Measurements from ENCODE around the gene REXO1. TPM values are rescaled to one million over a fixed set of nuclear protein-coding genes. Genes with fewer than 3 reads are reported as not detected.
"Not testable (repeated sequence)": the region's sequence is repeated elsewhere in the genome, so short reads cannot be mapped to it uniquely, and the experiment has no call there.

Gene REXO1
- total RNA-seq, 2 experiments from 2014 or later = 57.9 to 60.4 TPM

- no peak for ATAC-seq (ENCODE audit: low read depth)
- H3K27me3 Mint-ChIP-seq = no peaks in the 10 kb centered on the region
- H3K9me3 Mint-ChIP-seq = no peaks in the 10 kb centered on the region
Observed at GRCh38 chr19:1805401-1806183, 42.7 kb downstream of the REXO1 start.

GRCh38 chr19:1804858-1805257 lies 43.4 kb downstream of the REXO1 start:
- Mint-ChIP-seq H3K4me1 (no peaks in the 10 kb centered on the region), H3K27me3 (no peaks in the 10 kb centered on the region), H3K9me3 (no peaks in the 10 kb centered on the region), H3K27ac (no peak overlapping the region), H3K36me3 (peaks cover 9% of the 10 kb centered on the region), H3K4me3 (no peak overlapping the region)
- no peak for DNase-seq
- ATAC-seq (ENCODE audit: low read depth) = no peak
- POLR2A ChIA-PET = no interaction called here

More at GRCh38 chr19:1805401-1806183, 42.7 kb downstream of the REXO1 start:
- DNase-seq = no peak
- H3K27ac Mint-ChIP-seq = no peak overlapping the region
- no peak overlapping the region for H3K4me3 Mint-ChIP-seq
- H3K36me3 Mint-ChIP-seq = peaks cover 5% of the 10 kb centered on the region
- no peaks in the 10 kb centered on the region for H3K4me1 Mint-ChIP-seq
- POLR2A ChIA-PET = no interaction called here

- POLR2A ChIA-PET = interaction anchor here (0.8 kb wide), 1 partner anchor 145 kb away, joined by 4 read pairs; no protein-coding TSS in a partner anchor
- Mint-ChIP-seq H3K27ac (no peak overlapping the region), H3K27me3 (peaks cover 2% of the 10 kb centered on the region), H3K9me3 (no peaks in the 10 kb centered on the region), H3K4me1 (peaks cover 2% of the 10 kb centered on the region), H3K4me3 (no peak overlapping the region), H3K36me3 (peaks cover 9% of the 10 kb centered on the region)
- ATAC-seq (ENCODE audit: low read depth) (no peak), DNase-seq (no peak)
Observed at GRCh38 chr19:1799695-1800342, 48.5 kb downstream of the REXO1 start.

- H3K27me3 Mint-ChIP-seq; POLR2A ChIA-PET; ATAC-seq (ENCODE audit: low read depth); H3K36me3 Mint-ChIP-seq; DNase-seq; H3K9me3 Mint-ChIP-seq; H3K27ac Mint-ChIP-seq; H3K4me1 Mint-ChIP-seq; H3K4me3 Mint-ChIP-seq: not testable (repeated sequence)
Observed at GRCh38 chr19:1797313-1797712, 51.0 kb downstream of the REXO1 start.

- peaks cover 7% of the 10 kb centered on the region for H3K4me1 Mint-ChIP-seq
- H3K36me3 Mint-ChIP-seq = peaks cover 4% of the 10 kb centered on the region
- H3K9me3 Mint-ChIP-seq = no peaks in the 10 kb centered on the region
- H3K27ac Mint-ChIP-seq = no peak overlapping the region
- no peak for DNase-seq
- POLR2A ChIA-PET = no interaction called here
- H3K27me3 Mint-ChIP-seq = peaks cover 2% of the 10 kb centered on the region
- peak overlapping the region; percentile 30 for H3K4me3 Mint-ChIP-seq
- no peak for ATAC-seq (ENCODE audit: low read depth)
Observed at GRCh38 chr19:1796395-1797142, 51.7 kb downstream of the REXO1 start.

- no peaks in the 10 kb centered on the region for H3K36me3 Mint-ChIP-seq
- POLR2A ChIA-PET = interaction anchor here (0.8 kb wide), 1 partner anchor 40 kb away, joined by 3 read pairs; no protein-coding TSS in a partner anchor
- H3K27ac Mint-ChIP-seq = no peak overlapping the region
- H3K4me3 Mint-ChIP-seq = no peak overlapping the region
- DNase-seq (no peak), ATAC-seq (ENCODE audit: low read depth) (no peak)
- peaks cover 2% of the 10 kb centered on the region for H3K27me3 Mint-ChIP-seq
- no peaks in the 10 kb centered on the region for H3K9me3 Mint-ChIP-seq
- peaks cover 7% of the 10 kb centered on the region for H3K4me1 Mint-ChIP-seq
Observed at GRCh38 chr19:1794424-1795172, 53.7 kb downstream of the REXO1 start.

GRCh38 chr19:1791879-1792278 lies 56.4 kb downstream of the REXO1 start:
- no peaks in the 10 kb centered on the region for H3K9me3 Mint-ChIP-seq
- H3K36me3 Mint-ChIP-seq = no peaks in the 10 kb centered on the region
- H3K4me1 Mint-ChIP-seq = peaks cover 7% of the 10 kb centered on the region
- POLR2A ChIA-PET = no interaction called here
- H3K4me3 Mint-ChIP-seq = no peak overlapping the region
- H3K27me3 Mint-ChIP-seq = peaks cover 3% of the 10 kb centered on the region
- H3K27ac Mint-ChIP-seq = no peak overlapping the region
- DNase-seq = no peak
- ATAC-seq (ENCODE audit: low read depth) = no peak

GRCh38 chr19:1790054-1790792 lies 58.1 kb downstream of the REXO1 start:
- H3K4me3 Mint-ChIP-seq = no peak overlapping the region
- DNase-seq = no peak
- H3K27ac Mint-ChIP-seq = no peak overlapping the region
- peaks cover 2% of the 10 kb centered on the region for H3K27me3 Mint-ChIP-seq
- no peaks in the 10 kb centered on the region for H3K9me3 Mint-ChIP-seq
- peaks cover 5% of the 10 kb centered on the region for H3K4me1 Mint-ChIP-seq
- H3K36me3 Mint-ChIP-seq = no peaks in the 10 kb centered on the region
- POLR2A ChIA-PET = interaction anchor here (0.5 kb wide), 1 partner anchor 197 kb away, joined by 3 read pairs; the partner anchor contains the start of gene MBD3
- ATAC-seq (ENCODE audit: low read depth) = no peak

GRCh38 chr19:1789261-1790041 lies 58.8 kb downstream of the REXO1 start:
- H3K9me3 Mint-ChIP-seq = no peaks in the 10 kb centered on the region
- no peak for DNase-seq
- POLR2A ChIA-PET = no interaction called here

GRCh38 chr19:1787116-1787515 lies 61.2 kb downstream of the REXO1 start:
- ATAC-seq (ENCODE audit: low read depth) (no peak), DNase-seq (no peak)
- Mint-ChIP-seq H3K27me3 (peaks cover 6% of the 10 kb centered on the region), H3K4me1 (no peaks in the 10 kb centered on the region), H3K4me3 (no peak overlapping the region), H3K27ac (no peak overlapping the region), H3K9me3 (no peaks in the 10 kb centered on the region), H3K36me3 (no peaks in the 10 kb centered on the region)
- POLR2A ChIA-PET = no interaction called here

More at GRCh38 chr19:1789261-1790041, 58.8 kb downstream of the REXO1 start:
- peaks cover 3% of the 10 kb centered on the region for H3K4me1 Mint-ChIP-seq
- H3K27ac Mint-ChIP-seq = no peak overlapping the region
- peaks cover 2% of the 10 kb centered on the region for H3K27me3 Mint-ChIP-seq
- no peak overlapping the region for H3K4me3 Mint-ChIP-seq
- no peak for ATAC-seq (ENCODE audit: low read depth)
- H3K36me3 Mint-ChIP-seq = no peaks in the 10 kb centered on the region

- H3K9me3 Mint-ChIP-seq = no peaks in the 10 kb centered on the region
- peaks cover 6% of the 10 kb centered on the region for H3K27me3 Mint-ChIP-seq
- ATAC-seq (ENCODE audit: low read depth) (no peak), DNase-seq (no peak)
- POLR2A ChIA-PET = no interaction called here
- H3K27ac Mint-ChIP-seq = no peak overlapping the region
- no peaks in the 10 kb centered on the region for H3K4me1 Mint-ChIP-seq
- no peak overlapping the region for H3K4me3 Mint-ChIP-seq
- no peaks in the 10 kb centered on the region for H3K36me3 Mint-ChIP-seq
Observed at GRCh38 chr19:1786668-1787067, 61.6 kb downstream of the REXO1 start.

GRCh38 chr19:1785310-1785709 lies 63.0 kb downstream of the REXO1 start:
- Mint-ChIP-seq H3K4me3 (no peak overlapping the region), H3K27me3 (peaks cover 14% of the 10 kb centered on the region), H3K4me1 (no peaks in the 10 kb centered on the region), H3K27ac (no peak overlapping the region), H3K9me3 (no peaks in the 10 kb centered on the region), H3K36me3 (no peaks in the 10 kb centered on the region)
- POLR2A ChIA-PET = no interaction called here
- DNase-seq (no peak), ATAC-seq (ENCODE audit: low read depth) (no peak)
